Lower leg skin (tissue), 4 donors: ENCODE results near the gene XYLT1. TPM values are rescaled to one million over a fixed set of nuclear protein-coding genes. Genes with fewer than 3 reads are reported as not detected.

Experiments
- DNase-seq, 2 donors: peaks; one replicate each; pipeline ENCODE4 v3.0.0-alpha.2; 2019; ENCODE audit warnings: low spot score in 2 of 2
- H3K4me3 ChIP-seq: fragments of 200-600 bp; sonication (generic); 2 replicates; pipeline ENCODE4 v1.5.1; 2017; ENCODE audit warnings: mild to moderate bottlenecking, low read depth; ENCODE audit not compliant: poor library complexity, severe bottlenecking
- CTCF ChIP-seq, 3 donors: fragments of 450-650 bp; IDR thresholded peaks; one replicate each; pipeline ENCODE4 v1.5.1; 2016; ENCODE audit warnings: antibody characterized with exemption in 3 of 3, mild to moderate bottlenecking in 3 of 3, moderate library complexity in 2 of 3
- POLR2A ChIP-seq, 2 donors: fragments of 450-650 bp; IDR thresholded peaks; one replicate each; pipeline ENCODE4 v1.6.1; 2016 to 2017; ENCODE audit warnings: antibody characterized with exemption in 2 of 2, mild to moderate bottlenecking in 1 of 2, moderate library complexity in 1 of 2
- WGBS, 2 donors: methylation state at CpG; one replicate each; pipeline ENCODE4 v1.1.5; 2018; 5-methylcytosine and 5-hydroxymethylcytosine counted together
- intact Hi-C: fragments of 100-400 bp; cut with DNase I; formaldehyde crosslinking; loops from one replicate; pipeline ENCODE4 v1.15.0; 2023; ENCODE audit warnings: low total_unique reads
- total RNA-seq, 4 donors: library from RNA; depleted of rRNA; stranded (reverse); fragments of >200 nt; gene quantifications; one replicate each; pipeline ENCODE4 v1.1.0, GENCODE V29; 2016

The XYLT1 gene
- total RNA-seq, 4 donors from 2014 or later: 17.2 to 20.3 (median 19.7) TPM

GRCh38 chr16:17358846-17359245 is 111.9 kb downstream of the XYLT1 start:
- WGBS, 2 donors: 60 to 74% methylated on average over 3 of the region's 3 CpGs

GRCh38 chr16:17358355-17358754 is 112.4 kb downstream of the XYLT1 start:
- TF ChIP-seq CTCF (IDR thresholded peaks at IDR 0.05) (no peak), POLR2A (IDR thresholded peaks at IDR 0.05) (no peak)
- H3K4me3 ChIP-seq: no peak overlapping the region
- DNase-seq: no peak
- 87 to 90% methylated on average over 8 of the region's 8 CpGs for WGBS, 2 donors
- intact Hi-C loops: no loop called here

More at GRCh38 chr16:17358846-17359245, 111.9 kb downstream of the XYLT1 start:
- no peak for DNase-seq
- no peak overlapping the region for H3K4me3 ChIP-seq
- intact Hi-C loops: no loop called here
- no peak for TF ChIP-seq CTCF (IDR thresholded peaks at IDR 0.05)
- no peak for TF ChIP-seq POLR2A (IDR thresholded peaks at IDR 0.05)

- intact Hi-C loops: no loop called here
- no peak for DNase-seq
- WGBS, 2 donors: 95 to 96% methylated on average over 13 of the region's 13 CpGs
- no peak overlapping the region for H3K4me3 ChIP-seq
- TF ChIP-seq POLR2A (IDR thresholded peaks at IDR 0.05) (no peak), CTCF (IDR thresholded peaks at IDR 0.05) (no peak)
These were observed 113.3 kb downstream of the XYLT1 start for GRCh38 chr16:17357307-17358062.

- intact Hi-C loops: no loop called here
- no peak for TF ChIP-seq POLR2A (IDR thresholded peaks at IDR 0.05)
- DNase-seq: peak in 1 of 2 donors; percentile 61
- H3K4me3 ChIP-seq: no peak overlapping the region
- WGBS, 2 donors: 79 to 86% methylated on average over 11 of the region's 11 CpGs
These were observed 114.4 kb downstream of the XYLT1 start for GRCh38 chr16:17356243-17356933.

- no peak for TF ChIP-seq POLR2A (IDR thresholded peaks at IDR 0.05)
- no peak for TF ChIP-seq CTCF (IDR thresholded peaks at IDR 0.05)
- WGBS, 2 donors: 73 to 84% methylated on average over 4 of the region's 4 CpGs
- intact Hi-C loops: no loop called here
- no peak overlapping the region for H3K4me3 ChIP-seq
- peak in 1 of 2 donors; percentile 32 for DNase-seq
These were observed 116.1 kb downstream of the XYLT1 start for GRCh38 chr16:17354685-17355084.

- WGBS, 2 donors: 74 to 79% methylated on average over 10 of the region's 10 CpGs
- no peak overlapping the region for H3K4me3 ChIP-seq
- peak in 1 of 2 donors; percentile 76 for DNase-seq
- no peak for TF ChIP-seq POLR2A (IDR thresholded peaks at IDR 0.05)
- TF ChIP-seq CTCF (IDR thresholded peaks at IDR 0.05): no peak
- intact Hi-C loops: no loop called here
These were observed 116.6 kb downstream of the XYLT1 start for GRCh38 chr16:17354141-17354601.
